NCI-H446 treated with DMSO at 0.1 percent for 48 hours (cell line): Measurements from ENCODE around the gene DLG2.
"Not testable (repeated sequence)": the region's sequence is repeated elsewhere in the genome, so short reads cannot be mapped to it uniquely, and the experiment has no call there.

Source experiments
- DNase-seq: peaks from one replicate; lab custom pipeline; 2025; lab: John Stamatoyannopoulos, UW

DLG2 gene

GRCh38 chr11:83773950-83774880 lies 1852.9 kb downstream of the DLG2 start:
- no peak for DNase-seq

GRCh38 chr11:83768489-83768888 lies 1858.7 kb downstream of the DLG2 start:
- no peak for DNase-seq

- no peak for DNase-seq
These were observed 1860.2 kb downstream of the DLG2 start for GRCh38 chr11:83766932-83767331.

- no peak for DNase-seq
These were observed 1862.5 kb downstream of the DLG2 start for GRCh38 chr11:83764643-83765042.

- no peak for DNase-seq
These were observed 1866.2 kb downstream of the DLG2 start for GRCh38 chr11:83760932-83761331.

- DNase-seq, result no peak
These were observed 1868.0 kb downstream of the DLG2 start for GRCh38 chr11:83759148-83759547.

GRCh38 chr11:83751041-83751440 lies 1876.1 kb downstream of the DLG2 start:
- DNase-seq, result no peak

GRCh38 chr11:83746921-83747585 lies 1880.1 kb downstream of the DLG2 start:
- no peak for DNase-seq

GRCh38 chr11:83744620-83745192 lies 1882.4 kb downstream of the DLG2 start:
- DNase-seq, result no peak

GRCh38 chr11:83736684-83737083 lies 1890.5 kb downstream of the DLG2 start:
- peak; percentile 34 for DNase-seq

- DNase-seq, result no peak
These were observed 1893.0 kb downstream of the DLG2 start for GRCh38 chr11:83734120-83734519.

GRCh38 chr11:83731288-83731687 lies 1895.9 kb downstream of the DLG2 start:
- not testable (repeated sequence) for DNase-seq

GRCh38 chr11:83728281-83728680 lies 1898.9 kb downstream of the DLG2 start:
- DNase-seq, result no peak

GRCh38 chr11:83727251-83727650 lies 1899.9 kb downstream of the DLG2 start:
- DNase-seq, result no peak

GRCh38 chr11:83726316-83726715 lies 1900.8 kb downstream of the DLG2 start:
- DNase-seq, result no peak

GRCh38 chr11:83725728-83726127 lies 1901.4 kb downstream of the DLG2 start:
- no peak for DNase-seq

- no peak for DNase-seq
These were observed 1901.9 kb downstream of the DLG2 start for GRCh38 chr11:83725269-83725560.

- peak; percentile 10 for DNase-seq
These were observed 1903.1 kb downstream of the DLG2 start for GRCh38 chr11:83723999-83724398.

- DNase-seq, result no peak
These were observed 1904.6 kb downstream of the DLG2 start for GRCh38 chr11:83722392-83723119.

GRCh38 chr11:83721263-83721662 lies 1905.9 kb downstream of the DLG2 start:
- DNase-seq, result no peak

GRCh38 chr11:83720675-83721074 lies 1906.5 kb downstream of the DLG2 start:
- no peak for DNase-seq

GRCh38 chr11:83717537-83717936 lies 1909.6 kb downstream of the DLG2 start:
- no peak for DNase-seq
